Measurements from ENCODE around the gene TSC1.

- TF ChIP-seq CTCF (conservative IDR thresholded peaks at IDR 0.05; ENCODE audit: low read length) (no peak), EZH2phosphoT487 (IDR thresholded peaks at IDR 0.05; ENCODE audit: borderline replicate concordance, low read depth, low read length) (no peak)
Observed at GRCh38 chr9:132888151-132888550, 56.3 kb downstream of the TSC1 start.

Measured in OCI-LY7 (cell line).